BLaER1 (cell line): Measurements from ENCODE around the gene LRRC15.

Experiments used
- H3K27ac ChIP-seq: shearing (Covaris generic); formaldehyde crosslinking; 2 replicates; pipeline ENCODE4 v1.8.1; 2022
- H3K27me3 ChIP-seq: shearing (Covaris generic); formaldehyde crosslinking; 2 replicates; pipeline ENCODE4 v1.8.1; 2022
- H3K36me3 ChIP-seq: shearing (Covaris generic); formaldehyde crosslinking; 2 replicates; pipeline ENCODE4 v1.8.1; 2022
- H3K4me1 ChIP-seq: shearing (Covaris generic); formaldehyde crosslinking; 2 replicates; pipeline ENCODE4 v1.8.1; 2022
- H3K4me2 ChIP-seq: shearing (Covaris generic); formaldehyde crosslinking; 2 replicates; pipeline ENCODE4 v1.8.1; 2022
- H3K4me3 ChIP-seq: shearing (Covaris generic); formaldehyde crosslinking; 2 replicates; pipeline ENCODE4 v1.8.1; 2022
- H3K9ac ChIP-seq: shearing (Covaris generic); formaldehyde crosslinking; 2 replicates; pipeline ENCODE4 v1.8.1; 2022
- H3K9me3 ChIP-seq: shearing (Covaris generic); formaldehyde crosslinking; 2 replicates; pipeline ENCODE4 v1.8.1; 2022
- H4K20me1 ChIP-seq: shearing (Covaris generic); formaldehyde crosslinking; 2 replicates; pipeline ENCODE4 v1.8.1; 2022
- Cebpa-rat ChIP-seq: shearing (Covaris generic); IDR thresholded peaks from 2 replicates; pipeline ENCODE4 v1.8.1; 2022

Gene LRRC15

GRCh38 chr3:194315965-194316361 is 53.6 kb downstream of the LRRC15 start:
- TF ChIP-seq Cebpa-rat: no peak
- Histone ChIP-seq H3K27me3 (peaks cover 60% of the 10 kb centered on the region), H3K36me3 (no peaks in the 10 kb centered on the region), H3K9ac (no peak overlapping the region), H4K20me1 (peaks cover 37% of the 10 kb centered on the region; the same call in 1 of the 2 replicates), H3K27ac (no peak overlapping the region), H3K9me3 (peaks cover 22% of the 10 kb centered on the region), H3K4me3 (0 out of 2 replicates have a peak overlapping the region, but pooled peaks have one; percentile 60), H3K4me1 (peaks cover 7% of the 10 kb centered on the region), H3K4me2 (peak overlapping the region; percentile 95)

DNA sequence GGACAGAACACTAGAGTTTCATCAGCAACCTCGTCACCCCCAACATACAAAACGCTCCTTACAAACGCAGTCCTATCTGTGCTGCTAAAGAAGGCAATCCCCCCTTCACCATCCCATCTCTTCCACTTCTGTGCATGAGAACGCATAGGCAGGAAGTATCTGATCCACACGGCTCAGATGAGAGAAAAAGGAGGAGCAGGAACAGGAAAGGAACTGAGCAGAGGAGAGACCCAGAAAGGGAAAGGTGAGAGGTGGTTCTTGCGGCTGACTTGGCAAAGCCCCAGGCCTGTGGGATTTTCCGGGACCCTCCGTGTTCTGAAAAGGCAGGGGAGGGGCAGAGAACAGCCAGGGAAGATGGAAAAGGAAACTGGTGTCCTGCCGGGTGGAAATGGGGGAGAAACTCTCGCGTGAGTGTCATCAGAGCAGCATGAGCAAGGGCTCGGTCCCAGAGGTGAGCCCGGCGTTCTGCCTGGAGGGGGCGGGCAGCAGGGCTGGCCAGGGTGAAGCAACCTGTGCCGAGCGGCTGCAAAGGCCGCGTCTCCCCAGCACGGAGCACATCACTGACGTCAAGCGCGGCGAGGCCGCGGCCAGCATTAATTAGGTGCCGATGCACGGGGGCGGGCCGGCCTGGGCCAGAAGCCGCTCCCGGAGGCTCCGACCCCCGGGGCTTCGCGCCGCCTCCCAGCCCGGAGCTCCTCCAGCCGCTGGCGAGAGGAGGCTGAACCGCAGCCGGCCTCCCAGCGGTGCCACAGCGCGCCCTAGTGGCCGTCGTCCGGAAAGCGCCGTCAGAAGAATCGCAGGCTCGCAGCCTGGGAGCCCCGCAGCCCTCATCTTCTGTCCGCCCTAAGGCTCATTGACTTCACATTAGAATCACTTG is 54.2 kb downstream of the LRRC15 start:
- Histone ChIP-seq H3K27ac (no peak overlapping the region), H3K4me1 (peaks cover 7% of the 10 kb centered on the region), H3K9ac (no peak overlapping the region), H3K9me3 (peaks cover 22% of the 10 kb centered on the region), H3K27me3 (peaks cover 66% of the 10 kb centered on the region), H4K20me1 (peaks cover 41% of the 10 kb centered on the region; the same call in 1 of the 2 replicates), H3K4me2 (peak overlapping the region; percentile 95), H3K4me3 (peak overlapping the region; percentile 60), H3K36me3 (no peaks in the 10 kb centered on the region)
- no peak for TF ChIP-seq Cebpa-rat

GRCh38 chr3:194314388-194315068 is 55.0 kb downstream of the LRRC15 start:
- H3K36me3 ChIP-seq: no peaks in the 10 kb centered on the region
- no peak overlapping the region for H3K9ac ChIP-seq
- H3K4me1 ChIP-seq: peaks cover 7% of the 10 kb centered on the region
- H4K20me1 ChIP-seq: peaks cover 49% of the 10 kb centered on the region; the same call in 1 of the 2 replicates
- H3K27ac ChIP-seq: no peak overlapping the region
- H3K4me3 ChIP-seq: no peak overlapping the region
- peaks cover 74% of the 10 kb centered on the region for H3K27me3 ChIP-seq
- peak overlapping the region; percentile 95; the same call in 1 of the 2 replicates for H3K4me2 ChIP-seq
- TF ChIP-seq Cebpa-rat: no peak
- peaks cover 16% of the 10 kb centered on the region for H3K9me3 ChIP-seq

DNA sequence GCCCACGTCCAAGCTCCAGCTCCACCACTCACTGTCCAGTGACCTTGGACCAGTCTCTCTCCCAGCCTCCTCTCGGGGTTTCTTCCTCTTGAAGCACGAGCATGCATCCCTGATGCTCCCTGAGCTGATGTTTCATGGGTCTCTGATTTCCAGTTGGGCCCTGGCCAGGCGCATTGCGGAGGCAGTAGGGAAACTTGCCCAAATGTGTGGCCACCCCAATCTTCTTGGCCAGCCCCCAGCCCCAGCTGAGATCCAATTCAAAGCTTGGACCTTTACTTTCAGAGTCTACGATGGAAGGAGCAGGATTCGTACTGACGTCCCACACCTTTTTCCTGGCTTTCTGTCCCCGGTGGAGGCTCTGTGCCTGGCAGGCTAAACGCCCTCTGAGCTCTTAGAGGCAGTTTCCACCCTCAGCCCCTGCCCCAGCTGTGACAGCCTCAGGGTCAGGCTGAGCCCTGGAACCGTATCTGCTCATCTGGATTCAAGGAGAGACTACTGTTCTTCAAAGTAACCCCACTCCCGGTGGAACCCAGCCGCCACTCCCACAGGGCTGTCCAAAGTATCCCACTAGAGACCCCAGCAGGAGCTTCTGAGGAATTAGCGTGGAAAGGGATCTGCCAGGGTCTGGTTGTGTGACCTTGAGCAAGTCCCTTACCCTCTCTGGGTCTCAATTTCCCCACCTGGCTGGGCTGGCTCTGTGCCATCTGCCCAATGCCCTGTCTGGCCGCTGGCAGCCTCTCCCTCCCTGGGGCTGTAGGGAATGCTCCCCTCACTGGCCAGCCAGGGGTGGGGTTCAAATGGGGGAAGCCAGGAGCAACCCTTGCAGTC is 55.8 kb downstream of the LRRC15 start:
- H3K9ac ChIP-seq: no peak overlapping the region
- no peak overlapping the region for H3K4me3 ChIP-seq
- TF ChIP-seq Cebpa-rat: no peak
- peaks cover 7% of the 10 kb centered on the region for H3K4me1 ChIP-seq
- H3K9me3 ChIP-seq: peaks cover 8% of the 10 kb centered on the region
- no peak overlapping the region for H3K4me2 ChIP-seq
- H4K20me1 ChIP-seq: peaks cover 51% of the 10 kb centered on the region; the same call in 1 of the 2 replicates
- H3K27ac ChIP-seq: no peak overlapping the region
- no peaks in the 10 kb centered on the region for H3K36me3 ChIP-seq
- H3K27me3 ChIP-seq: peaks cover 80% of the 10 kb centered on the region

DNA sequence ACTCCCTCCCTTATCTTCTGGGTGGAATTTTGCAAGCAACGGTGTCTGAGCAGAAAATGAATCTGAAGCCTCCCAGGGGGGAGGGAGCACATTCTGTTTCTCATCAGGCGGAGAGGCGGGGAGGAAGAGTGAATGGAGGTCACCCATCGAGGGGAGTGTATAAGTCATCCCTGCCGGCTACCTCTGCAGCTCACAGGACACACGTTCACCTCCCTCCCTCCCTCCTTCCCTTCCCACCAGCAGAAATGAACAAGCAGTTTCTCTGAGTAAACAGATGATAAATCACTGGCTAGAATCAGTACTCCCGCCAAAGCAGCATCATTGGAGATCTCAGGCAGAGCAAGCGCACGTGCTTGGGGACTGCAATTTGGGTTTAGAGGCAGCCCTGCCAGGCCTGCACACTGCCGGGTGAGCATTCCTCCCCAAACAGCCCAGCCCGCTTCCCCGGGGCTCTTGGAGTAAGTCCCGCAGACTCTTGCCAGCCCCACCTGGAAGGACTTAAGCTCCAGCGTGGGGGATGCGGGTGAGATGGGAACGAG is 56.7 kb downstream of the LRRC15 start:
- H3K27me3 ChIP-seq: peaks cover 89% of the 10 kb centered on the region

DNA sequence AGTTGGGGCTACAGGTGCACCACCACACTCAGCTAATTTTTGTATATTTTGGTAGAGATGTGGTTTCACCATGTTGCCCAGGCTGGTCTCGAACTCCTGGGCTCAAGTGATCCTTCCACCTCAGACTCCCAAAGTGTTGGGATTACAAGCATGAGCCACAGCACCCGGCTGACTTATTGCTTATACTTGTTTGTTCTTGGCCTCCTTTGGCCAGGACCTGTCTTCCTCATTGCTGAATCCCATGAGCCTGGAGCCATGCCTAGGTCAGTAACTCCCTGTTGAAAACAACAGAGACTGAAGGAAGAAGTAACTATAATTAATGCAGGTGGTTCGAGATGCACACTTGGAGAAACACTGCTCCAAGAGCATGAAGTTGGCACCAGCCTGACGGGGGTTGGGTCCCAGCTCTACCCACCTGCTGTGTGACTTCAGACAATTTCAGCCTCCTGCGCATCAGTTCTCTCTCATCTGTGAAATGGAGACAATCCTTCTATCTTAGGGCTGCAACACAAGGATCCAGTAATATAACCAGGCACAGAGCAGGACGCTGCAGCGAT is 57.3 kb downstream of the LRRC15 start:
- Histone ChIP-seq H3K4me3 (no peak overlapping the region), H3K27me3 (peaks cover 95% of the 10 kb centered on the region), H3K9ac (no peak overlapping the region), H3K4me1 (peaks cover 17% of the 10 kb centered on the region), H3K36me3 (no peaks in the 10 kb centered on the region), H3K9me3 (no peaks in the 10 kb centered on the region), H3K4me2 (no peak overlapping the region), H4K20me1 (peaks cover 55% of the 10 kb centered on the region), H3K27ac (no peak overlapping the region)
- no peak for TF ChIP-seq Cebpa-rat

More for the DNA sequence above, 56.7 kb downstream of the LRRC15 start:
- H3K27ac ChIP-seq: no peak overlapping the region
- TF ChIP-seq Cebpa-rat: no peak
- no peak overlapping the region for H3K4me2 ChIP-seq
- H3K36me3 ChIP-seq: no peaks in the 10 kb centered on the region
- no peaks in the 10 kb centered on the region for H3K9me3 ChIP-seq
- H3K4me3 ChIP-seq: no peak overlapping the region
- peaks cover 51% of the 10 kb centered on the region; the same call in 1 of the 2 replicates for H4K20me1 ChIP-seq
- H3K9ac ChIP-seq: no peak overlapping the region
- H3K4me1 ChIP-seq: peaks cover 12% of the 10 kb centered on the region

DNA sequence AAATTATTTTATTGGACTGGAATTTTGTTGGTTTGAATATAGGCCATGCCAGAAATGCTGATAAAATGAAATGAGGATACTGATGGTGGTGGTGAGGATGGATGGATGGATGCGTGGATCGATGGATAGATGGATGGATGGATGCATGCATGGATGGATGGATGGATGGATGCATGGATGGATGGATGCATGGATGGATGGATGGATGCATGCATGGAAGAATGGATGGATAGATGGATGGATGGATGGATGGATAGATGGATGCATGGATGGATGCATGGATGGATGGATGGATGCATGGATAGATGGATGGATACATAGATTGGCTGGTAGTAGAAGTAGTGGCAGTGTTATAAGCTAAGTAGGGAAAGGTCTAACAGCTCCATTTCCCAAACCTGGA is 58.5 kb downstream of the LRRC15 start:
- H3K4me2 ChIP-seq: no peak overlapping the region
- no peak for TF ChIP-seq Cebpa-rat
- H3K9me3 ChIP-seq: no peaks in the 10 kb centered on the region
- H3K4me1 ChIP-seq: peaks cover 30% of the 10 kb centered on the region
- peaks cover 68% of the 10 kb centered on the region for H4K20me1 ChIP-seq
- H3K9ac ChIP-seq: no peak overlapping the region
- H3K4me3 ChIP-seq: no peak overlapping the region
- H3K36me3 ChIP-seq: no peaks in the 10 kb centered on the region
- peaks cover 90% of the 10 kb centered on the region for H3K27me3 ChIP-seq
- no peak overlapping the region for H3K27ac ChIP-seq

DNA sequence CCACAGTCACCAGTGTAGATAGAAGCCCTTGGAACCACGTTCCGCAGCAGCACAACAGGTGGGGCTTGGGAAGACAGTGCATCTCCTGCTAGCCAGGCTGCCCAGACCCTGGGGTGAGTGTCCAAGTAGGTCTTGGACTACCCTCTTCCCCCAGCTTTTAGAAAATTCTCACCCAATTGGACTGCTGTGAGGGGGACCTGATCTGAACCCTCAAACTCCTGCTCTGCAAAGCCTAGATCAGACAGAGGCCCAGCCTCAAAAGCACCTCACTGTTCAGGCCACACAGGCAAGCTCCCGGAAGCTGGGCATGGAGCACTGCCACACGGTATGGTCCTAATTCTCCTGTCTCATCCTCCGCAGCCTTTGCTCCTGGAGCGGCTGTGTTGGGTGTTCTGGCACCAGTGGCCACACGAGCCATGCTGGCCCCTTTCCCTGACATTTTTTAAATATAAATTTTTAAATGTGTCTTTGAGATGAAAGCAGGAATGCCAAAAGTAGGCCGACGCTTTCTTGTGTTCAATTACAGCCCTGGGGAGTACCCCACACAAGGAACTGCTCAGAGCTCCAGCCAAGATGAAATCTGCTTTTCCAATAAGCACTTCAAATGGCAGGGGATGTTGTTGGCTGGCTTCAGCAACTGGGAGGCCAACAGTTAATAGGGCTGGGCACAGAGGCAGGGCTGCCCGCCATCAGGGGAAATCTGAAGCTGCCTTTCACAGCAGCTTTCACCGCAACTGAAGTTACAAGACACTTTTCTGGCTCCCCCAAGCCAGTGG is 59.3 kb downstream of the LRRC15 start:
- TF ChIP-seq Cebpa-rat: no peak
- no peak overlapping the region for H3K4me3 ChIP-seq
- no peak overlapping the region for H3K9ac ChIP-seq
- H4K20me1 ChIP-seq: peaks cover 73% of the 10 kb centered on the region
- H3K9me3 ChIP-seq: no peaks in the 10 kb centered on the region
- no peak overlapping the region for H3K4me2 ChIP-seq
- peaks cover 34% of the 10 kb centered on the region for H3K4me1 ChIP-seq
- H3K36me3 ChIP-seq: no peaks in the 10 kb centered on the region
- H3K27ac ChIP-seq: no peak overlapping the region
- peaks cover 88% of the 10 kb centered on the region for H3K27me3 ChIP-seq
